Measurements from ENCODE around the gene CD53. TPM values are rescaled to one million over a fixed set of nuclear protein-coding genes. Genes with fewer than 3 reads are reported as not detected.

The CD53 gene
- total and polyA plus RNA-seq, 9 of the 15 experiments (the other 6 are each of a cell fraction or from before 2014, with no cell fraction given): 63.5 to 220 (median 131) TPM

GRCh38 chr1:110916669-110917306 is 43.8 kb downstream of the CD53 start (continued):
- no peak for TF ChIP-seq BCLAF1 (IDR thresholded peaks at IDR 0.05; ENCODE audit: borderline replicate concordance in 1 of 2, control insufficient read depth in 1 of 2, low read depth in 2 of 2, low read length in 1 of 2)
- TF ChIP-seq ELK3 (CRISPR knock-in tag; IDR thresholded peaks at IDR 0.05): 0 out of 2 replicates have a peak, but pooled peaks have one; percentile 22
- TF ChIP-seq DACH1 (IDR thresholded peaks at IDR 0.05; ENCODE audit: partially characterized antibody): no peak
- no peak for TF ChIP-seq TSC22D4 (tag; IDR thresholded peaks at IDR 0.05)
- TF ChIP-seq ETS2 (tag; IDR thresholded peaks at IDR 0.05; ENCODE audit: borderline replicate concordance, poor library complexity, severe bottlenecking): no peak
- TF ChIP-seq NR2C1 (IDR thresholded peaks at IDR 0.05): no peak; the same call in 1 of the 2 replicates
- TF ChIP-seq NR2C1 (tag; IDR thresholded peaks at IDR 0.05): no peak
- TF ChIP-seq MGA (IDR thresholded peaks at IDR 0.05): peak; percentile 80
- TF ChIP-seq NR0B1 (IDR thresholded peaks at IDR 0.05; ENCODE audit: partially characterized antibody): no peak

Data from K562 (cell line).